HG02623 (cell line): ENCODE results near the gene RUSC1.
"Not testable (repeated sequence)": the region's sequence is repeated elsewhere in the genome, so short reads cannot be mapped to it uniquely, and the experiment has no call there.

Source experiments
- ATAC-seq: cut with Tn5 transposase; IDR thresholded peaks from one replicate; pipeline ENCODE4 v1.9.1; 2021; ENCODE audit warnings: moderate library complexity; ENCODE audit not compliant: unreplicated experiment

The RUSC1 gene

GRCh38 chr1:155320661-155321617 is at the start of gene RUSC1:
Gene RUSC1, plus strand, starts transcription at chr1:155320894. Its CDS starts 880 bp downstream, at chr1:155321774.
- no peak for ATAC-seq

GRCh38 chr1:155272466-155273342 is 48.0 kb upstream of the RUSC1 start:
- peak; percentile 25 for ATAC-seq

- ATAC-seq: peak; percentile 68
Observed at GRCh38 chr1:155273343-155274245, 47.1 kb upstream of the RUSC1 start, which contains the start of gene CLK2. Gene CLK2, minus strand, starts transcription at chr1:155273504. Its CDS starts 2,527 bp downstream, at chr1:155270977.

GRCh38 chr1:155277070-155277901 is 43.4 kb upstream of the RUSC1 start, which contains the start of gene HCN3:
Gene HCN3, plus strand, starts transcription at chr1:155277463. Its CDS starts 128 bp downstream, at chr1:155277591.
- ATAC-seq: peak; percentile 59

GRCh38 chr1:155277902-155278688 is 42.6 kb upstream of the RUSC1 start:
- no peak for ATAC-seq

- no peak for ATAC-seq
Observed at GRCh38 chr1:155278689-155279160, 42.0 kb upstream of the RUSC1 start.

- ATAC-seq: no peak
Observed at GRCh38 chr1:155279268-155279667, 41.4 kb upstream of the RUSC1 start.

GRCh38 chr1:155282488-155283091 is 38.1 kb upstream of the RUSC1 start:
- ATAC-seq: no peak

- no peak for ATAC-seq
Observed at GRCh38 chr1:155284476-155284875, 36.2 kb upstream of the RUSC1 start.

- no peak for ATAC-seq
Observed at GRCh38 chr1:155285063-155285462, 35.6 kb upstream of the RUSC1 start.

- no peak for ATAC-seq
Observed at GRCh38 chr1:155285631-155286044, 35.1 kb upstream of the RUSC1 start.

- no peak for ATAC-seq
Observed at GRCh38 chr1:155286544-155286943, 34.1 kb upstream of the RUSC1 start.

- ATAC-seq: no peak
Observed at GRCh38 chr1:155287987-155288543, 32.6 kb upstream of the RUSC1 start.

GRCh38 chr1:155291006-155291405 is 29.7 kb upstream of the RUSC1 start:
- not testable (repeated sequence) for ATAC-seq

GRCh38 chr1:155293086-155293749 is 27.5 kb upstream of the RUSC1 start:
- no peak for ATAC-seq

GRCh38 chr1:155294520-155295182 is 26.0 kb upstream of the RUSC1 start:
- ATAC-seq: no peak
